Keratinocyte (primary cell): ENCODE measurements around the gene FREM3.

ENCODE experiments used
- CTCF ChIP-seq, 3 experiments: IDR thresholded peaks in 1 of 3; conservative IDR thresholded peaks in 1 of 3; optimal IDR thresholded peaks in 1 of 3; 2 replicates in 2 of 3; 3 replicates in 1 of 3; pipeline versions ENCODE3 to v1.5.1; 2011; ENCODE audit warnings: low read length in 3 of 3, mild to moderate bottlenecking in 3 of 3, moderate library complexity in 2 of 3, control low read depth in 1 of 3, inconsistent platforms in 1 of 3; ENCODE audit not compliant: insufficient read depth in 2 of 3; ENCODE audit errors: extremely low read depth in 1 of 3
- EZH2 ChIP-seq: IDR thresholded peaks from one replicate; pipeline ENCODE4 v1.6.1; 2012; ENCODE audit warnings: inconsistent platforms, mild to moderate bottlenecking, low read length, moderate library complexity

GRCh38 chr4:143679434-143679833 is 21.0 kb downstream of the FREM3 start:
- TF ChIP-seq CTCF (optimal IDR thresholded peaks at IDR 0.05 in 1 of 3, IDR thresholded peaks at IDR 0.05 in 1 of 3, conservative IDR thresholded peaks at IDR 0.05 in 1 of 3; ENCODE audit: extremely low read depth in 1 of 3, insufficient read depth in 2 of 3, low read length in 3 of 3) (no peak), EZH2 (no peak)
